SK-N-SH treated with all-trans-retinoic acid at 6 μM for 48 hours (cell line): ENCODE results near the gene RPL18.

Experiments used
- ATAC-seq: fragments of 200-7000 bp; cut with Tn5 transposase; 3 replicates; pipeline ENCODE4 v1.9.1; 2020; ENCODE audit warnings: mild to moderate bottlenecking, moderate library complexity
- ARNTL ChIP-seq: fragments of 450-650 bp; formaldehyde crosslinking; IDR thresholded peaks from 2 replicates; pipeline ENCODE4 v1.5.0; 2020; ENCODE audit warnings: low read depth, mild to moderate bottlenecking, moderate library complexity, borderline replicate concordance
- ESRRG ChIP-seq: fragments of 250-450 bp; sonication (Bioruptor Pico); IDR thresholded peaks from 2 replicates; pipeline ENCODE4 v1.6.1; 2021; ENCODE audit warnings: mild to moderate bottlenecking
- GLIS3 ChIP-seq: fragments of 250-450 bp; sonication (Bioruptor Pico); IDR thresholded peaks from 2 replicates; pipeline ENCODE4 v1.5.0; 2020; ENCODE audit warnings: mild to moderate bottlenecking, moderate library complexity
- ISL1 ChIP-seq: fragments of 250-450 bp; sonication (Bioruptor Pico); IDR thresholded peaks from 2 replicates; pipeline ENCODE4 v2.1.2; 2022; ENCODE audit warnings: mild to moderate bottlenecking, moderate library complexity
- OSR1 ChIP-seq: fragments of 250-450 bp; sonication (Bioruptor Pico); IDR thresholded peaks from 2 replicates; pipeline ENCODE4 v1.8.0; 2022; ENCODE audit warnings: moderate library complexity, mild to moderate bottlenecking, inconsistent platforms
- PATZ1 ChIP-seq: fragments of 250-450 bp; sonication (Bioruptor Pico); IDR thresholded peaks from 2 replicates; pipeline ENCODE4 v1.8.0; 2020; ENCODE audit warnings: mild to moderate bottlenecking, moderate library complexity, borderline replicate concordance
- POU6F1 ChIP-seq: fragments of 250-450 bp; sonication (Bioruptor Pico); IDR thresholded peaks from 2 replicates; pipeline ENCODE4 v1.8.0; 2021; ENCODE audit warnings: low read depth, mild to moderate bottlenecking, moderate library complexity, borderline replicate concordance
- PPARA ChIP-seq: fragments of 250-450 bp; sonication (Bioruptor Pico); IDR thresholded peaks from 2 replicates; pipeline ENCODE4 v1.5.0; 2020; ENCODE audit warnings: mild to moderate bottlenecking, borderline replicate concordance
- RARB ChIP-seq: fragments of 250-450 bp; sonication (Bioruptor Pico); IDR thresholded peaks from 2 replicates; pipeline ENCODE4 v1.8.0; 2021; ENCODE audit warnings: mild to moderate bottlenecking, moderate library complexity
- SNAI2 ChIP-seq: fragments of 250-450 bp; sonication (Bioruptor Pico); IDR thresholded peaks from 2 replicates; pipeline ENCODE4 v1.5.0; 2020; ENCODE audit warnings: mild to moderate bottlenecking, moderate library complexity
- TCF4 ChIP-seq: fragments of 250-450 bp; sonication (Bioruptor Pico); IDR thresholded peaks from 2 replicates; pipeline ENCODE4 v1.8.0; 2021; ENCODE audit warnings: mild to moderate bottlenecking, moderate library complexity, borderline replicate concordance
- TOX ChIP-seq: fragments of 250-450 bp; sonication (Bioruptor Pico); IDR thresholded peaks from 2 replicates; pipeline ENCODE4 v1.8.0; 2021; ENCODE audit warnings: mild to moderate bottlenecking, moderate library complexity, borderline replicate concordance
- TSHZ2 ChIP-seq: fragments of 250-450 bp; sonication (Bioruptor Pico); IDR thresholded peaks from 2 replicates; pipeline ENCODE4 v1.5.0; 2020; ENCODE audit warnings: mild to moderate bottlenecking, moderate library complexity
- ZC3H10 ChIP-seq: fragments of 250-450 bp; sonication (Bioruptor Pico); IDR thresholded peaks from 2 replicates; pipeline ENCODE4 v1.5.1; 2021; ENCODE audit warnings: mild to moderate bottlenecking, moderate library complexity
- ZFP3 ChIP-seq: fragments of 250-450 bp; sonication (Bioruptor Pico); IDR thresholded peaks from 2 replicates; pipeline ENCODE4 v1.5.0; 2020; ENCODE audit warnings: mild to moderate bottlenecking, moderate library complexity
- ZFP30 ChIP-seq: fragments of 450-650 bp; formaldehyde crosslinking; IDR thresholded peaks from 2 replicates; pipeline ENCODE4 v1.5.0; 2022; ENCODE audit warnings: mild to moderate bottlenecking, moderate library complexity
- ZNF565 ChIP-seq: fragments of 450-650 bp; formaldehyde crosslinking; conservative IDR thresholded peaks from 2 replicates; pipeline ENCODE4 v1.5.0; 2020; ENCODE audit warnings: low read depth, mild to moderate bottlenecking, moderate library complexity
- ZNF70 ChIP-seq: fragments of 450-650 bp; formaldehyde crosslinking; IDR thresholded peaks from 2 replicates; pipeline ENCODE4 v1.5.0; 2020; ENCODE audit warnings: mild to moderate bottlenecking, moderate library complexity
- ZNF8 ChIP-seq: fragments of 450-650 bp; formaldehyde crosslinking; IDR thresholded peaks from 2 replicates; pipeline ENCODE4 v1.5.0; 2020; ENCODE audit warnings: mild to moderate bottlenecking, moderate library complexity

Gene RPL18

GRCh38 chr19:48603449-48603848 lies 15.5 kb downstream of the RPL18 start:
- no peak for TF ChIP-seq TOX (CRISPR knock-in tag)
- TF ChIP-seq PPARA (CRISPR knock-in tag): no peak
- no peak for TF ChIP-seq ZFP3 (CRISPR knock-in tag)
- no peak for TF ChIP-seq TCF4 (CRISPR knock-in tag)
- TF ChIP-seq PATZ1 (CRISPR knock-in tag): no peak
- no peak for TF ChIP-seq ISL1 (CRISPR knock-in tag)
- no peak for TF ChIP-seq GLIS3 (CRISPR knock-in tag)
- no peak for TF ChIP-seq POU6F1 (CRISPR knock-in tag)
- TF ChIP-seq ZFP30 (CRISPR knock-in tag): no peak
- no peak for ATAC-seq

GRCh38 chr19:48603001-48603400 lies 16.0 kb downstream of the RPL18 start:
- no peak for ATAC-seq
- TF ChIP-seq PATZ1 (CRISPR knock-in tag): no peak

- TF ChIP-seq ZNF70: no peak
- TF ChIP-seq PPARA (CRISPR knock-in tag): no peak
- no peak for TF ChIP-seq ZFP30 (CRISPR knock-in tag)
- TF ChIP-seq TOX (CRISPR knock-in tag): no peak
- no peak for TF ChIP-seq ESRRG (CRISPR knock-in tag)
- no peak for ATAC-seq
Observed at GRCh38 chr19:48600679-48601417, 18.1 kb downstream of the RPL18 start.

- no peak for ATAC-seq
- TF ChIP-seq ZNF70 (no peak), ZNF8 (CRISPR knock-in tag) (no peak), OSR1 (no peak), TSHZ2 (CRISPR knock-in tag) (no peak), GLIS3 (CRISPR knock-in tag) (no peak), ZC3H10 (CRISPR knock-in tag) (no peak), ARNTL (no peak), ZNF565 (CRISPR knock-in tag) (no peak), TOX (CRISPR knock-in tag) (no peak), PATZ1 (CRISPR knock-in tag) (no peak), ZFP30 (CRISPR knock-in tag) (no peak), RARB (CRISPR knock-in tag) (no peak), SNAI2 (no peak)
Observed at GRCh38 chr19:48598996-48599700, 19.8 kb downstream of the RPL18 start.
